ENCODE data around the gene SESN1.
A peak's percentile ranks its signal among the peaks of the same experiment; 100 is the strongest.

The SESN1 gene

DNA sequence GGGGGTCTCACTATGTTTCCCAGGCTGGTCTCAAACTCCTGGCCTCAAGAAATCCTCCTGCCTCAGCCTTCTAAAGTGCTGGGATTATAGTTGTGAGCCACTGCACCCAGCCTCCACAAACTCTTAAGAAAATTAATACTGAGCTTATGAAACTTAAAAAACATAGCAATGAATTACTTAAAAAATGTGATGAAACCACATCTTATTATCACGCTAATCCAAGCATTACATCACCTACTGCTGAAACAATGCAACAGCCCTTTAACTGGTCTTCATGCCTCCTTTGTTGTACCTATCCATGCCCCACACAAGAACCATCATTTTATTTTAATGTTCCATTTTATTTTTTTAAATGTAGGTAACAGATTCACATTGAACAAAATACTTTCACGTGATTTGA is 24.9 kb downstream of the SESN1 start:
- H3K27me3 Mint-ChIP-seq, result no peaks in the 10 kb centered on the region
- H3K27ac Mint-ChIP-seq, result peak overlapping the region; percentile 24 to 95
- no peak overlapping the region for H3K4me3 Mint-ChIP-seq
- H3K9me3 Mint-ChIP-seq, result no peaks in the 10 kb centered on the region
- DNase-seq, result no peak
- no peak for ATAC-seq (replicated peaks)
- no peaks in the 10 kb centered on the region for H3K36me3 Mint-ChIP-seq (ENCODE audit: insufficient read depth)
- peaks cover 31 to 42% of the 10 kb centered on the region in 2 donors for H3K4me1 Mint-ChIP-seq (ENCODE audit: low read depth in 2 of 2)

DNA sequence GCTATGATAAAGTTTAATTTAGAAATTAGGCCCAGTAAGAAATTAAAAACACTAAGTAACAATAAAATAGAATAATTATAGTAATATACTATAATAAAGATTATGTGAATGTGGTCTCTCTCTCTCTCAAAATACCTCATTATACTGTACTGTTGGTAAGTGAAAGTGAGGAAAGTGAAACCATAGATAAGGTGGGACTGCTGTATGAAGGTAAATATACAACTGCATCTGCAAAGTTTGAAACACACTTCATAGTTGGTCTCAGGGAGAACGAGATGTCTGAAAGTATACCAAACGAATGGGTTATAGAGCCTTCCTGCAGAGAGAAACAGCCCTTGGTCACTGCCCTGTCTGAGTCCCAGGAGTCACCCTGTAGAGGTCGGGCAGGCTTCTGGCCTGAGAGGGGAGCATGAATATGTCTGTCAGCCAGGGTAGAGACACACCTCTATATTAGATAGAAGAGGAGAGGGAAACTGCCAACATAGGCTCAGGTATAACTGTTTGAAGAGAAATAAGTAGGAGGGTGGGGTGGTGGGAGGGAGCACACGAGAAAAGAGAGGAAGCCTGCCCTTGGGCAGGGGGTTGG is 31.8 kb downstream of the SESN1 start:
- Mint-ChIP-seq H3K27me3 (no peaks in the 10 kb centered on the region), H3K9me3 (no peaks in the 10 kb centered on the region)

DNA sequence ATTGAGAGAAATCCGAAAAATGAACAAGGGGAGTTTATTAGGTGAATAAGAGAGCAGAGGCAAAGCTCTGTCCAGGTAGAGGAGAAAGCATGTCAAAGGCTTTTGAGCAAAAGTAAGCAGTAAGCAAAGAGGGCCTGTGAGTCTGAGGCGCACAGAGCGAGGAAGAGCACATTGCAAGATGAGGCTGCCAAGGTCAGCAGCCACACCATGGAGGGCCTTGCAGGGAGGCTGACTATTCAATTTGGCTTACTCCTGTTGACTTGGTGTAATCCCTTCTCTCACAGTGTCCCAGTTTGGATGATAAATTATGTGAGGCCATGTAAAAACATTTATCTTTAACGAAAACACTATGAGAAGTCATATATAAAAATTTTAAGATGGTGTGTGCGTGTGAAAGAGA is 32.4 kb downstream of the SESN1 start:
- Mint-ChIP-seq H3K9me3 (no peaks in the 10 kb centered on the region), H3K4me3 (peak overlapping the region in 1 of 2 donors; percentile 38), H3K4me1 (ENCODE audit: low read depth in 2 of 2) (peaks cover 33 to 59% of the 10 kb centered on the region in 2 donors), H3K36me3 (ENCODE audit: insufficient read depth) (no peaks in the 10 kb centered on the region), H3K27ac (peak overlapping the region; percentile 47 to 54), H3K27me3 (no peaks in the 10 kb centered on the region)
- ATAC-seq (replicated peaks) (no peak), DNase-seq (no peak)

More for the DNA sequence above, 31.8 kb downstream of the SESN1 start:
- ATAC-seq (replicated peaks) (no peak), DNase-seq (no peak)
- Mint-ChIP-seq H3K36me3 (ENCODE audit: insufficient read depth) (no peaks in the 10 kb centered on the region), H3K4me3 (peak overlapping the region; percentile 53 to 58), H3K27ac (peak overlapping the region in 1 of 2 donors; percentile 54), H3K4me1 (ENCODE audit: low read depth in 2 of 2) (peaks cover 37 to 65% of the 10 kb centered on the region in 2 donors)

DNA sequence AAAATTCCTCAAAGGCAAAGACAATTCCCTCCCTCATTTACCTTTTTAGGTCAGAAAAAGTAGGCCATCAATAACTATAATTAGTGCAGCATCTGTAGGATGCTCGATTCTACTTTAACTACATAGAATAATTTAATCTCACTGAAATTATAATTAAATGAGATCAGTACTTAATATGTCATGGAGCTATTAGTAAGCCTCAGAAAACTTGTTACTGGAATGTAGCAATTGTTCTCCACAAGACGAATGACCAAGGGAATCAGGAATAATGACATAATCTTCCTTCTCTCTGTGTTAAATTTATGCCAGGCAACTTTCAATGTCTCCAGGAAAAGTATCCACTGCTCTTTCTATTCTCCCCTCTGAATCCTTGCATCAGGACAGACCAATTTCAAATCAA is 34.1 kb downstream of the SESN1 start:
- Mint-ChIP-seq H3K9me3 (no peaks in the 10 kb centered on the region), H3K36me3 (ENCODE audit: insufficient read depth) (peaks cover 2% of the 10 kb centered on the region), H3K27me3 (no peaks in the 10 kb centered on the region), H3K27ac (peak overlapping the region; percentile 80 to 88), H3K4me3 (peak overlapping the region; percentile 26 to 36), H3K4me1 (ENCODE audit: low read depth in 2 of 2) (peaks cover 30 to 56% of the 10 kb centered on the region in 2 donors)
- ATAC-seq (replicated peaks) (no peak), DNase-seq (no peak)

DNA sequence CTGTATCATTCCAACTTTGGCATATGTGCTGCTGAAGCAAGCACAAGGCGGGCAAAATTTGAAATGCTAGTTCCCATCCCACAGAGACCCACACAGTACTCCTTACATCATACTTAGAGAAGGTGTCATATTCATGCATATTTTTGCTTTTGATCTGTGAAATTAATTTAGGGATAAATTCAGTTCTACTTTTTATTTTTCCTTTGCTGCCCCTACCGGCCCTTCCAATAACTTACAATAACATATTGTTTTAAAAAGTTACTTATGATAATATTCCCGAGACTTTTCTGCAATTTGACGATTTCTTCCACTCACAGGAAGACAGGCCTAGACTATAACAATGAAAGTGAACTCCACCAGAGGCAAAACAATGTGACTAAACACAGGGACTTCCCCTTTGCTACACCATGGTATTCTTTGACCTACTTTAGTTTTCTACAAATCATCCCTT is 35.0 kb downstream of the SESN1 start:
- H3K36me3 Mint-ChIP-seq (ENCODE audit: insufficient read depth), result peaks cover 2% of the 10 kb centered on the region
- H3K27me3 Mint-ChIP-seq, result no peaks in the 10 kb centered on the region
- peaks cover 30 to 51% of the 10 kb centered on the region in 2 donors for H3K4me1 Mint-ChIP-seq (ENCODE audit: low read depth in 2 of 2)
- H3K4me3 Mint-ChIP-seq, result peak overlapping the region; percentile 50 to 64
- peak; percentile 98 for ATAC-seq (replicated peaks)
- peak; percentile 21 to 28 (median 27) for DNase-seq
- no peaks in the 10 kb centered on the region for H3K9me3 Mint-ChIP-seq
- peak overlapping the region; percentile 88 to 93 for H3K27ac Mint-ChIP-seq

GRCh38 chr6:109059153-109059552 is 35.5 kb downstream of the SESN1 start:
- ATAC-seq (replicated peaks) (no peak), DNase-seq (no peak)
- no peaks in the 10 kb centered on the region for H3K9me3 Mint-ChIP-seq
- H3K4me3 Mint-ChIP-seq, result peak overlapping the region in 1 of 2 donors; percentile 64
- peaks cover 2% of the 10 kb centered on the region for H3K36me3 Mint-ChIP-seq (ENCODE audit: insufficient read depth)
- H3K27ac Mint-ChIP-seq, result peak overlapping the region; percentile 88 to 93
- H3K4me1 Mint-ChIP-seq (ENCODE audit: low read depth in 2 of 2), result peaks cover 28 to 48% of the 10 kb centered on the region in 2 donors
- H3K27me3 Mint-ChIP-seq, result no peaks in the 10 kb centered on the region

DNA sequence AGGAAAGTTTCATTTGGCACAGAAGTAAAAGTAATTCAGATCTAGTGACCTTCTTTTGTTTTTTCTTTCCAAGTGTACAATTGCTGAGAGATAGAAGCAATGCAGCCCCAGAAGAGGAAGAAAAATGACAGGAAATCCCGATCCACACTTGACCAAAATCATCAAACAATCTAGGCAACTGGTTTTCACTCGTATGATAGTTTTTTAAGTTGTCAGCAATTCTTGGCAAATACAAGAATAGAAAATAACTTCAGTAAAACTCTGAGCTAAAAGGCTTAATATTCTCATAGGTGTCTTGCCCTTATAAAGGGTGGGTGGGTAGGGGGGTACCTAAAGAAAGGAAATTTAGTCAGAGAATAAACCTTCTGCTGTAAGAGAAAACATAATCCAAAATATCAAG is 36.0 kb downstream of the SESN1 start:
- H3K27me3 Mint-ChIP-seq, result no peaks in the 10 kb centered on the region
- no peak overlapping the region for H3K4me3 Mint-ChIP-seq
- H3K27ac Mint-ChIP-seq, result peak overlapping the region; percentile 88 to 93
- ATAC-seq (replicated peaks) (no peak), DNase-seq (no peak)
- no peaks in the 10 kb centered on the region for H3K9me3 Mint-ChIP-seq
- peaks cover 2% of the 10 kb centered on the region for H3K36me3 Mint-ChIP-seq (ENCODE audit: insufficient read depth)
- peaks cover 26 to 44% of the 10 kb centered on the region in 2 donors for H3K4me1 Mint-ChIP-seq (ENCODE audit: low read depth in 2 of 2)

DNA sequence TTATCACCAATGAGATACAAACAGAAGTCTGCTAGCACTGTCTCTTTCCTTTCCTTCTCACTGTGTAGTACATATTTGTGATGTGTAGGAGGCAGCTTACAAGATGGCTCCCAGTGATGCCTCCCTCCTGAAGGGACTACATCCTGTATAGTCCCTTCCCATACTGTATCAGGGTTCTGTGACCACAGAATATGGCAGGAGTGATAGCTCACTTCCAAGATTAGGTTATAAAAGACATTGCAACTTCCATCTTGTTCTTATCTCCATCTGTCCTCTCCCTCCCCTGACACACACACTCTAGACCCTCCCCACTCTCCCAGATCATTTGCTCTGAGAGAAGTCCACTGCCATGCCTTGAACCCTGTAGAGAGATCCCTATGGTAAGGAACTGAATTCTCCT is 38.0 kb downstream of the SESN1 start:
- Mint-ChIP-seq H3K9me3 (no peaks in the 10 kb centered on the region), H3K27ac (peak overlapping the region in 1 of 2 donors; percentile 16), H3K4me1 (ENCODE audit: low read depth in 2 of 2) (peaks cover 22 to 41% of the 10 kb centered on the region in 2 donors), H3K27me3 (no peaks in the 10 kb centered on the region), H3K36me3 (ENCODE audit: insufficient read depth) (peaks cover 6% of the 10 kb centered on the region), H3K4me3 (no peak overlapping the region)
- ATAC-seq (replicated peaks) (no peak), DNase-seq (no peak)

DNA sequence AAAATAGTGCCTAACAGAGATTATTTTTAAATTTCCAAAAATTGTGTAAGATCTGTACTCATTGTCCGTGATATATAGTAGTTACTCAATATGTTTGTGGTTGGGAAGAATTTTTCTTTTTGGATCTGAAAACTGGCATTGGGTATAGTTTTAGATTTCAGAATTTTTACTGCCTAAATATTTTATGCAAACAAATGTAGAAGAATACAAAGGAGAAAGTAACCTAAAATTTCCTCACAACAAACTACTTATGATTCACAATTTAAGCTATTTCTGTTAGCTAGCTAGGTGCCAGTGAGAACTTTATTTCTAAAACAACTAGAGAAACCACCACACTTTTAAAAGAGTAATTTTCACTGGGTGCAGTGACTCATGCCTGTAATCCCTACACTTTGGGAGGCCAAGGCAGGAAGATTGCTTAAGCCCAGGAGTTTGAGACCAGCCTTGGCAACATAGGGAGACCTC is 38.8 kb downstream of the SESN1 start:
- Mint-ChIP-seq H3K27ac (no peak overlapping the region), H3K4me3 (no peak overlapping the region), H3K36me3 (ENCODE audit: insufficient read depth) (peaks cover 6% of the 10 kb centered on the region), H3K9me3 (no peaks in the 10 kb centered on the region), H3K27me3 (no peaks in the 10 kb centered on the region), H3K4me1 (ENCODE audit: low read depth in 2 of 2) (peaks cover 24 to 45% of the 10 kb centered on the region in 2 donors)
- ATAC-seq (replicated peaks), result no peak
- no peak for DNase-seq

GRCh38 chr6:109053336-109053735 is 41.3 kb downstream of the SESN1 start:
- Mint-ChIP-seq H3K4me1 (ENCODE audit: low read depth in 2 of 2) (peaks cover 23 to 44% of the 10 kb centered on the region in 2 donors), H3K4me3 (no peak overlapping the region), H3K36me3 (ENCODE audit: insufficient read depth) (peaks cover 8% of the 10 kb centered on the region), H3K9me3 (no peaks in the 10 kb centered on the region), H3K27me3 (no peaks in the 10 kb centered on the region), H3K27ac (no peak overlapping the region)
- DNase-seq (no peak), ATAC-seq (replicated peaks) (no peak)

DNA sequence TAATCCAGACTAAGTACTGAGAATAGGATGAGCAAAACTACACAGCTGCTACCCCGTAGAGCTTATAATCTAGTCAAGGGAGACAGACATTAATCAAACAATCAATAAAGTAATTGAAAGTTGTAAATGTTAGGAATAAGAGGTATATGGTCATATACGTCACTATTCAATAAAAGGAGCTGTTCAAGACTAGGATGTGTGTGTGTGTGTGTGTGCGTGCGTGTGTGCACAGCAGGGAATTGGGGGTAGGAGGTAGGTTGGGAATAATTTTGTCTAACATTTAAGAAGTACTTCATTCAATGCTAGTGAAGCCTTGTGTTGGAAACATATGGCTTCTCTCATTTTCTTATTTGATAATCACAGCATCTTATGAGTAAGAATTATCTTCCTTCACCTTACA is 41.8 kb downstream of the SESN1 start:
- Mint-ChIP-seq H3K36me3 (ENCODE audit: insufficient read depth) (peaks cover 9% of the 10 kb centered on the region), H3K4me1 (ENCODE audit: low read depth in 2 of 2) (peaks cover 26 to 47% of the 10 kb centered on the region in 2 donors), H3K9me3 (no peaks in the 10 kb centered on the region), H3K27me3 (no peaks in the 10 kb centered on the region), H3K27ac (no peak overlapping the region), H3K4me3 (no peak overlapping the region)
- ATAC-seq (replicated peaks) (no peak), DNase-seq (no peak)

- Mint-ChIP-seq H3K27me3 (no peaks in the 10 kb centered on the region), H3K36me3 (ENCODE audit: insufficient read depth) (peaks cover 9% of the 10 kb centered on the region), H3K4me3 (peak overlapping the region in 1 of 2 donors; percentile 13), H3K4me1 (ENCODE audit: low read depth in 2 of 2) (peaks cover 26 to 47% of the 10 kb centered on the region in 2 donors), H3K9me3 (no peaks in the 10 kb centered on the region), H3K27ac (peak overlapping the region in 1 of 2 donors; percentile 35)
- DNase-seq (no peak), ATAC-seq (replicated peaks) (no peak)
Measured at GRCh38 chr6:109052018-109052651, 42.5 kb downstream of the SESN1 start.

DNA sequence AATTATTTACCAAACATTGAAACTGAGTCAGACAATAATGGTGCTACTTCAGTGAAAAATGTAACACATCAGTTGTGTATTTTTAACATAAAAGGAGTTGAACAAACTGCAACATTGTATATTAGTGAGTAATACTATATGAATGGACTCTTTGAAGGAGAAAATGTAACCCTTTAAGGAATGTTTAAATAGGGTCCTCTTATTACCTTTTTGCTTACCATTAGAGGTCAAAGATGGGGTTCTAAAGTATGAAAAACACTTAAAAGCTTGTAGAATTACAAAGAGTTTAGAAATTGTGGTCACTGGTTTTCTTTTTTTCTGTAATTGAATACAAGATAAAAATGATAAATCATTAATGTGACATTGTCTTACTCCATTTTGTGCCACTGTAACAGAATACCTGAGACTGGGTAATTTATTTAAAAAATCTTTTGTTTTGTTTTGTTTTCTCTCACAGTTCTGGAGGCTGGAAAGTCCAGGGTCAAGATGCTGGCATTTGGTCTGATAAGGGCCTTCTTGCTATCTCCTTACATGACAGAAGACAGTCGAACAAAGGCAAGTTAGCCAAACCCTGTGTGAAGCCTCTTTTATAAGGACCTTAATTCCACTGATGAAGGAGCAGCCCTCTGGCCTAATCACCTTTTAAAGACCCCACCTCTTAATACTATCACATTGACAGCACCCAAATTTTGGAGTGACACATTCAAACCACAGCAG is 43.2 kb downstream of the SESN1 start:
- no peaks in the 10 kb centered on the region for H3K27me3 Mint-ChIP-seq
- H3K4me3 Mint-ChIP-seq, result peak overlapping the region in 1 of 2 donors; percentile 13
- peaks cover 7% of the 10 kb centered on the region for H3K36me3 Mint-ChIP-seq (ENCODE audit: insufficient read depth)
- H3K9me3 Mint-ChIP-seq, result no peaks in the 10 kb centered on the region
- peaks cover 23 to 42% of the 10 kb centered on the region in 2 donors for H3K4me1 Mint-ChIP-seq (ENCODE audit: low read depth in 2 of 2)
- ATAC-seq (replicated peaks), result no peak
- no peak for DNase-seq
- H3K27ac Mint-ChIP-seq, result peak overlapping the region in 1 of 2 donors; percentile 35

Measured in effector memory CD8-positive, alpha-beta T cell (primary cell).